Mesenteric fat pad (tissue), 1 donor: ENCODE results near the gene AMOTL1. TPM values are rescaled to one million over a fixed set of nuclear protein-coding genes. Genes with fewer than 3 reads are reported as not detected.
"Not testable (repeated sequence)": the region's sequence is repeated elsewhere in the genome, so short reads cannot be mapped to it uniquely, and the experiment has no call there.

Source experiments
- DNase-seq: peaks from one replicate; pipeline ENCODE4 v3.0.0-alpha.2; 2020; ENCODE audit warnings: low spot score
- total RNA-seq: library from RNA; stranded (reverse); fragmentation: NEBNext Ultra II Directional; extraction: Animal tissue kit (Norgen Biotek cat#: 25700); gene quantifications from one replicate; pipeline ENCODE4 v1.2.1, GENCODE V29; 2021
- donor health status: DM: yes; HTN: yes; CAD: no.

The AMOTL1 gene
- total RNA-seq, 1 donor from 2014 or later, result 51.6 TPM

DNA sequence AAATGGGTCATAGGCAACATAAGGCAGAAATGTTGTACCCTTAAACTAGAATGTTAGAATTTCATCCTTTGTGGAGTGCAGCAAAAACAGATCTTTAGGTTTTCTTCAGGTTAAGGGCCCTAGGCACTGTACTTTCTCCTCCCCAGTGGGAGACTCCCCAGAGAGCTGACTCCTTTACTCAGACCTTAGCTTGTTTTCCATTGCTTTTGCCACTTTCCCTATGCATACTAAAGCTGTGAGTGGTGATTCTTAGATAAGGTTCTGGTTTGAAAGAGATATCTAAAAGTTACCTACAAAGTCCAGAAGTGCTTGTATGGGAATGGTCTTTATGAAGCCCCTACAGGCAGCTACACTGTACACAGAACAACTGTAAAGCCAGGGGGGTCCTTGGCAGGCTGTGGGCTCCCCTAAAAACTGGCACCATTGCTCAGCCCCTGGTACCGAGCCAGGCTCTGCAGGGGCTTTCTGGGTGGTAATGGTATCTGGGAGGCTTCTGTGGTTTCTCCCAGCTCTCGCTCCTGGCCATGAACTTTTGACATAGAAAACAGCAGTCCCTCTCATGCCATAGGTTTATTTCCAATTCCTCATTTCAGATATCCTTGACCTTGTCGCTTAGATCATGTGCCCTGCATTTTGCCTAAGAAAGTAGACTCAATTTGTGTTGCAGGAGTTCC lies 23.2 kb downstream of the AMOTL1 start:
- DNase-seq, result no peak

DNA sequence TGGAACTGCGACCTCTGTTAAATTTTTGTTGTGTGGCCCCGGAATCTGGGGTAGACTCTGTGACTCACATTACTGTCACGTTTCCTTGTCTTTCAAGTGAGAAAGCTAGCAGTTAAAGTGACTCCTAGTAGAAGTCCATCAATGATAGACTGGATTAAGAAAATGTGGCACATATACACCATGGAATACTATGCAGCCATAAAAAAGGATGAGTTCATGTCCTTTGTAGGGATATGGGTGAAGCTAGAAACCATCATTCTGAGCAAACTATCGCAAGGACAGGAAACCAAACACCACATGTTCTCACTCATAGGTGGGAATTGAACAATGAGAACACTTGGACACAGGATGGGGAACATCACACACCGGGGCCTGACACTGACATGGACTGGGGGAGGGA lies 23.8 kb downstream of the AMOTL1 start:
- DNase-seq, result not testable (repeated sequence)

GRCh38 chr11:94792451-94792850 lies 24.3 kb downstream of the AMOTL1 start:
- DNase-seq, result no peak

- no peak for DNase-seq
Observed at GRCh38 chr11:94793002-94793401, 24.8 kb downstream of the AMOTL1 start.

- DNase-seq, result no peak
Observed at GRCh38 chr11:94793822-94794221, 25.7 kb downstream of the AMOTL1 start.

- no peak for DNase-seq
Observed at GRCh38 chr11:94794287-94795168, 26.4 kb downstream of the AMOTL1 start.

- DNase-seq, result no peak
Observed at GRCh38 chr11:94795476-94796189, 27.5 kb downstream of the AMOTL1 start.

- DNase-seq, result no peak
Observed at GRCh38 chr11:94796190-94796580, 28.0 kb downstream of the AMOTL1 start.

- no peak for DNase-seq
Observed at GRCh38 chr11:94796863-94797262, 28.7 kb downstream of the AMOTL1 start.

DNA sequence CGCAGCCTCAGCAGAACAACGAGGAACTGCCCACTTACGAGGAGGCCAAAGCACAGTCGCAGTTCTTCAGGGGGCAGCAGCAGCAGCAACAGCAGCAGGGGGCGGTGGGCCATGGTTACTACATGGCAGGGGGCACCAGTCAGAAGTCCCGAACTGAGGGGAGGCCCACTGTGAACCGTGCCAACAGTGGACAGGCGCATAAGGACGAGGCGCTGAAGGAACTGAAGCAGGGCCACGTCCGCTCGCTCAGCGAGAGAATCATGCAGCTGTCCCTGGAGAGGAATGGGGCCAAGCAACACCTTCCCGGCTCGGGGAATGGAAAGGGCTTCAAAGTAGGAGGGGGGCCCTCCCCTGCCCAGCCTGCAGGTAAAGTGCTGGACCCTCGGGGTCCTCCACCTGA lies 31.6 kb downstream of the AMOTL1 start:
- DNase-seq, result no peak

GRCh38 chr11:94800414-94800813 lies 32.3 kb downstream of the AMOTL1 start:
- no peak for DNase-seq

- DNase-seq, result no peak
Observed at GRCh38 chr11:94801866-94802460, 33.8 kb downstream of the AMOTL1 start.

DNA sequence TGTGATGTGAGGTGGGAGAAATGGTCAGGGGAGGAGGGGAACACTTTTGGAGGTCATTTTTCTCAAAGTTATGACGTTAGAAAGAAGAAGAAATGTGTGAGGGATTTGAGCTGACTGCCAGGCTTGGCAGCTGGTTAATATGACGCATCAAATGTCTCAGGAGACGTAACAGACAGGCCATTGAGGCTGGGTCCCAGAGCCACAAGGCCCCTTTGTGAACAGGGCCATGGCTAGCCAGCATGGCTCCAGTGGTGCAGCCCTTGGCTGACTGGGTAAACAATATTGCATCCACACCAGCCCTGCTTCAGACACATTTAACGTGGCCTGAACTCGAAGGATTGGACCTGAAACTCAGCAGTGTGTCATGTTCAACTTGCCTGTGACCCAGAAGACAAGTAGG lies 34.3 kb downstream of the AMOTL1 start:
- no peak for DNase-seq

DNA sequence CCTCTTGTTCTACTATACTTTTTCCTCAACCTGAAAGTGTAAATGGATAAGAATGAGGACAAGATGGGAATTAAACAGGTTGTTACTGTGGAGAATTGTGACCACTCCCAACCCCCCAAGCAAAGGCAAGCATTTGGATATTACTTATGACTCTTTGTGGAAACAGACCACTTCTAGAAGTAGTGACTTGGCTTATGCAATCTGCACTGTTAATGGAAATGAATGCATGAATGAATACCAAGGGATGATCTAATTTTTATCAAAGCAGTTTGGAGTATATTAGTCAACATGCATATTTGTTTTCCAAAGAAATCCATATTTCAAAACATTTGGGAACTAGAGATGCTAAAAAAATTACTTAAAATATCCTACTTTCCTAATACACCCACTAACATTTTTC lies 35.3 kb downstream of the AMOTL1 start:
- DNase-seq, result no peak

GRCh38 chr11:94804874-94805273 lies 36.7 kb downstream of the AMOTL1 start:
- DNase-seq, result no peak

DNA sequence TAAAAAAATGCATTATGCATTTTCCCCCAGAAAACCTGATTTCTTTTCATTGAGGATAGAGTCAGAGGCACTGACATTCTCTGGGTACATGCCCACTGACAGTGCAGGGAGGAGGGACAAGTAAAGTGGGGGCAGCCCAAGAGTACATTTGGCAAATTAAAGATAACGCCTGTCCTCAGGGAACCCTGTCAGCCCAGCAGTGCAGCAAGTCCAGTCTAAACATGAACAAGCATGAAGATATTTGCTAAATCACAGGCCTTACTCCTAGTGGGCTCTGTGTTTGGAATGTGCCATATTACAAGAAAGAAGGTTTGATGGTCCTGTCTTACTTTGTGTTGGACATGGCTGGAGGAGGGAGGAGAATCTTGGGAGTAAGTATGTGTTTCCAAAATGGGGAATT lies 37.9 kb downstream of the AMOTL1 start:
- no peak for DNase-seq

DNA sequence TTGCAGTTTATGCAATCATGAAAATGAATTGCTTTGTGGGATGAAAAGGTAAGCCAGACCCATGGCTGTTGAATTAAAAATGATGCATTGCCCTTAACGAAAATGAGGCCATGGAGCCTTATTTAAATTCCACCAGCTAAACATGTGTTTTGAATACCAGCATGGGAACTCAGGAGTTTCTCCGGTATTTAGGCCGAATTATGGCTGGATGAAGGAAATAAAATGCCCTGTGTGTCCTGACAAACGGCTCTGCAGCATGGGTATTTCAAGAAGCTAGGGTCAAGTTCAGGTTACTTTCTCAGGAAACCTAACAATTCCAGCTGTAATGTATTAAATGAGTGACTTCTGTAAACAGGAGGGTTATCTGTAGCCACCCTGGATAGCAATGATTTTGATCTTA lies 38.3 kb downstream of the AMOTL1 start:
- DNase-seq, result no peak

- no peak for DNase-seq
Observed at GRCh38 chr11:94809251-94809650, 41.1 kb downstream of the AMOTL1 start.

GRCh38 chr11:94812724-94813720 lies 44.9 kb downstream of the AMOTL1 start:
- DNase-seq, result not testable (repeated sequence)

DNA sequence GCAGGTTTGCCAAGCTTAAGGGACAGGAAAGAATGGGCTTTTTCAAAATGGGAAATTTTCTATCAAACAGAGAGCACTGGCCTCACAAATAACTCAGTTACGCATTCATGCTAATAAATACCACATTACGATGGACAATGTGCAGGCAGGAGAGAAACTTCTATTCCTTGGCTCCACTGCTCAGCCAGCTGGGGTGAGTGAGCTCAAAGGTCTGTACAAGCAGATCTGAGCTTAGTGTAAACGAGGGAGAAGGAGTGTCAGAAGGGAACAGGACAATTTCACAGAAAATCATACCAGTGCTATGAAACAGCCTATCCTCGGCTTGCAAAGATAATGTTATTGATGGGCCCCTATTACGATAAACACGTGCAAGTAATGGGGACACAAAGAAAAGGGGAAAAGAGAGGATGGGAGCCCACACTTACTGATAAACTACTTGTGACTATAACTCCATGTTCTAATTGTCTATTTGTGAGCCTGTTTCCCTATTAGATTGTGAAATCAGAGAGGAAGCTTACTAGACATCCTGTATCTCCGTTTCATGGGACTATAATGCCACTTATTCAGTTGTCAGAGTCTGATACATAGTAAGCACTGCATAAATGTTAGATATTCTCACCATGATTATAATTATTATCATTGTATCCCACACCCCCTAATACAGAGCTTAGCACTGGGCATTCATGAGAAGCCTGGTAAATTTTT lies 46.3 kb downstream of the AMOTL1 start:
- DNase-seq, result no peak
